Natural killer cell (primary cell): ENCODE results near the gene TTC7B. TPM values are rescaled to one million over a fixed set of nuclear protein-coding genes. Genes with fewer than 3 reads are reported as not detected.

Source experiments
- ATAC-seq, 3 donors: fragments of 150-1000 bp in 2 of 3; fragments of 200-7000 bp in 1 of 3; cut with Tn5 transposase; 1 replicate in 1 of 3; 2 replicates in 2 of 3; pipeline ENCODE4 v1.10.0; 2021; ENCODE audit warnings: mild to moderate bottlenecking in 2 of 3, moderate library complexity in 2 of 3
- DNase-seq, 2 donors: peaks; one replicate each; pipeline versions ENCODE4 v3.0.0 to v3.0.0-alpha.2; 2013 to 2021; ENCODE audit warnings: mixed read lengths in 1 of 2
- H3K27ac ChIP-seq: one replicate; pipeline ENCODE4 v1.5.1; 2013; ENCODE audit warnings: mild to moderate bottlenecking, low read length
- H3K27me3 ChIP-seq: one replicate; pipeline ENCODE4 v1.6.1; 2013; ENCODE audit warnings: low read length; ENCODE audit not compliant: control insufficient read depth, insufficient read depth
- H3K36me3 ChIP-seq: one replicate; pipeline ENCODE4 v1.6.1; 2013; ENCODE audit warnings: low read length; ENCODE audit not compliant: control insufficient read depth, insufficient read depth
- H3K4me1 ChIP-seq: one replicate; pipeline ENCODE4 v1.6.1; 2013; ENCODE audit warnings: low read length; ENCODE audit not compliant: control insufficient read depth, insufficient read depth
- H3K4me3 ChIP-seq: one replicate; pipeline ENCODE4 v1.5.1; 2013; ENCODE audit warnings: low read length
- H3K9me3 ChIP-seq: one replicate; pipeline ENCODE4 v1.6.1; 2013; ENCODE audit warnings: low read length; ENCODE audit not compliant: control insufficient read depth, insufficient read depth
- H3K27ac Mint-ChIP-seq, 2 donors: one replicate each; pipeline ENCODE4 v1.8.0; 2022; ENCODE audit warnings: mild to moderate bottlenecking in 2 of 2, mixed read lengths in 2 of 2, moderate library complexity in 1 of 2
- H3K27me3 Mint-ChIP-seq, 2 donors: one replicate each; pipeline ENCODE4 v1.8.0; 2022; ENCODE audit warnings: low read depth in 2 of 2, mixed read lengths in 2 of 2
- H3K36me3 Mint-ChIP-seq: one replicate; pipeline ENCODE4 v1.8.0; 2022; ENCODE audit warnings: mixed read lengths
- H3K4me1 Mint-ChIP-seq, 2 donors: one replicate each; pipeline ENCODE4 v1.8.0; 2022; ENCODE audit warnings: mixed read lengths in 2 of 2
- H3K4me3 Mint-ChIP-seq: one replicate; pipeline ENCODE4 v1.8.0; 2022; ENCODE audit warnings: mild to moderate bottlenecking, moderate library complexity, mixed read lengths
- H3K9me3 Mint-ChIP-seq, 2 donors: one replicate each; pipeline ENCODE4 v1.8.0; 2022; ENCODE audit warnings: mixed read lengths in 2 of 2
- WGBS: methylation state at CpG from one replicate; pipeline ENCODE4 v1.1.7; 2013; ENCODE audit warnings: missing lambda C conversion rate; ENCODE audit not compliant: insufficient coverage; 5-methylcytosine and 5-hydroxymethylcytosine counted together
- intact Hi-C: fragments of 100-400 bp; cut with micrococcal nuclease; formaldehyde crosslinking; loops from one replicate; pipeline ENCODE4 v1.14.2; 2022
- total RNA-seq, 4 donors: library from RNA; stranded (reverse); fragments of 120-200 nt in 1 of 4; gene quantifications; one replicate each; pipeline versions ENCODE4 v1.2.3 to v1.2.4, GENCODE V29; 2013 to 2022
- TF ChIP-seq, protein P1 (sequence below): fragments of 200-600 bp; IDR thresholded peaks from one replicate; pipeline ENCODE4 v1.8.0; 2022; ENCODE audit warnings: antibody characterized with exemption

The TTC7B gene
- total RNA-seq, 3 donors from 2014 or later (not counting 1 experiment from before 2014, with no cell fraction given), result 1.7 to 17.2 (median 5.9) TPM

DNA sequence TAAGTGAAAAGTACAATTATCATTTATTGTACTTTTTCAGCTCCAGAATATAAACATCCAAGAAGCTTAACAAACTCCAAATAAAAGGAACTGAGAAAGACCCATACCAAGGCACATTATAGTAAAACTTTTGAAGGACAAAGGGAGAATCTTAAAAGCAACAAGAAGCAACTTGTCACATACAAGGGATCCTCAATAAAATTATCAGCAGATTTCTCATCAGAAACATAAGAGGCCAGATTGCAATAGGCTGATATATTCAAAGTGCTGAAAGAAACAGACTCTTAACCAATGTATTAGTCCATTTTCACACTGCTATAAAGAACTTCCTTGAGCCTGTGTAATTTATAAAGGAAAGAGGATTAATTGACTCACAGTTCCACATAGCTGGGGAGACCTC, 48.3 kb downstream of the TTC7B start:
- DNase-seq (no peak), ATAC-seq (no peak)
- Mint-ChIP-seq H3K36me3 (peaks cover 26% of the 10 kb centered on the region), H3K4me3 (no peak overlapping the region), H3K9me3 (peaks cover 8 to 10% of the 10 kb centered on the region in 2 donors), H3K4me1 (no peaks in the 10 kb centered on the region), H3K27me3 (peaks cover 3 to 9% of the 10 kb centered on the region in 2 donors), H3K27ac (no peak overlapping the region)
- TF ChIP-seq, protein P1, sequence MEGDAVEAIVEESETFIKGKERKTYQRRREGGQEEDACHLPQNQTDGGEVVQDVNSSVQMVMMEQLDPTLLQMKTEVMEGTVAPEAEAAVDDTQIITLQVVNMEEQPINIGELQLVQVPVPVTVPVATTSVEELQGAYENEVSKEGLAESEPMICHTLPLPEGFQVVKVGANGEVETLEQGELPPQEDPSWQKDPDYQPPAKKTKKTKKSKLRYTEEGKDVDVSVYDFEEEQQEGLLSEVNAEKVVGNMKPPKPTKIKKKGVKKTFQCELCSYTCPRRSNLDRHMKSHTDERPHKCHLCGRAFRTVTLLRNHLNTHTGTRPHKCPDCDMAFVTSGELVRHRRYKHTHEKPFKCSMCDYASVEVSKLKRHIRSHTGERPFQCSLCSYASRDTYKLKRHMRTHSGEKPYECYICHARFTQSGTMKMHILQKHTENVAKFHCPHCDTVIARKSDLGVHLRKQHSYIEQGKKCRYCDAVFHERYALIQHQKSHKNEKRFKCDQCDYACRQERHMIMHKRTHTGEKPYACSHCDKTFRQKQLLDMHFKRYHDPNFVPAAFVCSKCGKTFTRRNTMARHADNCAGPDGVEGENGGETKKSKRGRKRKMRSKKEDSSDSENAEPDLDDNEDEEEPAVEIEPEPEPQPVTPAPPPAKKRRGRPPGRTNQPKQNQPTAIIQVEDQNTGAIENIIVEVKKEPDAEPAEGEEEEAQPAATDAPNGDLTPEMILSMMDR, result no peak
- Histone ChIP-seq H3K36me3 (no peaks in the 10 kb centered on the region), H3K27ac (no peak overlapping the region), H3K27me3 (no peaks in the 10 kb centered on the region), H3K9me3 (peaks cover 11% of the 10 kb centered on the region), H3K4me3 (no peak overlapping the region), H3K4me1 (no peaks in the 10 kb centered on the region)
- intact Hi-C loops, result no loop called here

DNA sequence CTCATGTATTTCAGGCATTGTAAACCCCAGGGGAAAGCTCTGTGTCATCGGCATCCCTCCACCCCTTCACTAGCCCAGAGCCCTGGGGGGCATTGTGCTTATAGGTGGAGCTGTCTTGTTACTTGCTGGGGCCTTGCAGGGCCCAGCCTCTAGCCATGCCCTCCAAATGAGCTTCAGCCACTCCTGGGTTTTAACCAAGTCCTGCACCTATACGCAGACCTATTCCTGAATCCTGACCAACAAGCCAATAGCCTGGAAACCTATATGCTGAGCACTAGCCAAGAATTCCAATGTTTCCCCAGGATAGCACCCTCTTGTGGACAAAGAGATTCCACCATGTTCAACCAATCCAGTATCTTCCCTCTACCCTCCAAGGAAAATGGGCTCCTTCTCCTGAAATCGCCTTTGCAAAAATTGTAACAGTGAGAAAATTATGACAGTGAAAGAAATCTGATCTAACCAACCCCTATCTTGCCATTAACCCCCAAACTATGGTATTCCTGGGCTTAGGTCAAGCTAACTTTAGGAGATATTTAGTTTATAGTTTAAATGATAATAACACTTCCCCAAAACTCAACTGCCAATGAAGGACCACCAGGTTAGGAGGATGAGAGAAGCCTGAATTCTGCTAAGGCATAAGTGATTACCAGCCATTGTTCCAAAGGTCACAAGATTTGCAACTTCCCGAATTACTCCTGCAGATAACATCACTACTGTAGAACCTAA, 55.5 kb downstream of the TTC7B start:
- H3K27ac Mint-ChIP-seq, result no peak overlapping the region
- peaks cover 11% of the 10 kb centered on the region for H3K36me3 Mint-ChIP-seq
- DNase-seq, result peak in 1 of 2 donors; percentile 35
- H3K9me3 Mint-ChIP-seq, result peaks cover 4 to 5% of the 10 kb centered on the region in 2 donors
- 98% methylated on average over 2 of the region's 4 CpGs for WGBS
- Histone ChIP-seq H3K9me3 (no peaks in the 10 kb centered on the region), H3K36me3 (no peaks in the 10 kb centered on the region), H3K4me3 (no peak overlapping the region), H3K27ac (no peak overlapping the region), H3K4me1 (peaks cover 20% of the 10 kb centered on the region), H3K27me3 (no peaks in the 10 kb centered on the region)
- H3K4me1 Mint-ChIP-seq, result peaks cover 6 to 12% of the 10 kb centered on the region in 2 donors
- ATAC-seq, result no peak
- peaks cover 8 to 16% of the 10 kb centered on the region in 2 donors for H3K27me3 Mint-ChIP-seq
- H3K4me3 Mint-ChIP-seq, result no peak overlapping the region
- TF ChIP-seq, protein P1, result peak; percentile 27
- intact Hi-C loops, result no loop called here

DNA sequence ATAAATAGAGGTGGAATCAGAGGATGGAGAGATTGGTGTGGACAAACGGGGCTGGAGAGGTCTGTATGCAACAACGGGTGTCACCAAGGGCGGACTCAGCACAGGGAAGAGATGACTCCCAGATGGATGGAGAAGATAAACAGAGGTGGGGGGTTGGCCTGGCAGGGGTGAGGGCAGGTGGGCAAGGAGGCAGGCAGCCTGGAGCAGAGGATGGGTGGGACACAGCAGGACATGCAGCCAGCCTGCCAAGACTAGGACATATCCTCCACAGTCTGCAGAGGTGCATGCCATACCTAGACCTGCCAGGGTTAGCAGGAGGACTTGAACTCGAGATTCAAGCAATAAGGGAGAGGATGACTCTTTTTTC, 56.2 kb downstream of the TTC7B start:
- H3K36me3 Mint-ChIP-seq, result peaks cover 10% of the 10 kb centered on the region
- no peak overlapping the region for H3K4me3 ChIP-seq
- WGBS, result 90% methylated on average over 4 of the region's 4 CpGs
- H3K27ac Mint-ChIP-seq, result no peak overlapping the region
- ATAC-seq, result no peak
- no peaks in the 10 kb centered on the region for H3K27me3 ChIP-seq
- H3K9me3 Mint-ChIP-seq, result peaks cover 4 to 5% of the 10 kb centered on the region in 2 donors
- no peak overlapping the region for H3K27ac ChIP-seq
- intact Hi-C loops, result no loop called here
- H3K27me3 Mint-ChIP-seq, result peaks cover 8 to 16% of the 10 kb centered on the region in 2 donors
- DNase-seq, result no peak
- H3K4me1 ChIP-seq, result peaks cover 20% of the 10 kb centered on the region
- no peaks in the 10 kb centered on the region for H3K9me3 ChIP-seq
- TF ChIP-seq, protein P1, result no peak
- H3K36me3 ChIP-seq, result no peaks in the 10 kb centered on the region
- H3K4me3 Mint-ChIP-seq, result no peak overlapping the region
- peaks cover 6 to 12% of the 10 kb centered on the region in 2 donors for H3K4me1 Mint-ChIP-seq
